Activated CD4-positive, alpha-beta T cell treated with anti-CD3 and anti-CD28 coated beads, Interleukin-10, Interleukin-2, amounts not matched to agents 100 ng/mL and 50 ng/mL, durations not matched to agents 16 hours and 8 hours (primary cell): Measurements from ENCODE around the gene OGDHL.
"Not testable (repeated sequence)": the region's sequence is repeated elsewhere in the genome, so short reads cannot be mapped to it uniquely, and the experiment has no call there.

ENCODE experiments used
- DNase-seq: peaks from one replicate; pipeline ENCODE4 v3.0.0-alpha.2; 2020

OGDHL gene

DNA sequence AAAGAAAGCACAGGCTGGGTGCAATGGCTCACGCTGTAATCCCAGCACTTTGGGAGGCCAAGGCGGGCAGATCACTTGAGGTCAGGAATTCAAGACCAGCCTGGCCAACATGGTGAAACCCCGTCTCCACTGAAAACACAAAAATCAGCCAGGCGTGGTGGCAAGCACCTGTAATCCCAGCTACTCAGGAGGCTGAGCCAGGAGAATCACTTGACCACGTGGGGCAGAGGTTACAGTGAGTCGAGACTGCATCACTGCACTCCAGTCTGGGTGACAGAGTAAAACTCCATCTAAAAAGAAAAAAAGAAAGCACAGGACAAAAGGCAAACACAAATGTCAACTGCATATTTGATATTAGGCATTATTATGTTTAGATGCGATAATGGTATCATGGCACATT lies 7.2 kb downstream of the OGDHL start:
- not testable (repeated sequence) for DNase-seq

DNA sequence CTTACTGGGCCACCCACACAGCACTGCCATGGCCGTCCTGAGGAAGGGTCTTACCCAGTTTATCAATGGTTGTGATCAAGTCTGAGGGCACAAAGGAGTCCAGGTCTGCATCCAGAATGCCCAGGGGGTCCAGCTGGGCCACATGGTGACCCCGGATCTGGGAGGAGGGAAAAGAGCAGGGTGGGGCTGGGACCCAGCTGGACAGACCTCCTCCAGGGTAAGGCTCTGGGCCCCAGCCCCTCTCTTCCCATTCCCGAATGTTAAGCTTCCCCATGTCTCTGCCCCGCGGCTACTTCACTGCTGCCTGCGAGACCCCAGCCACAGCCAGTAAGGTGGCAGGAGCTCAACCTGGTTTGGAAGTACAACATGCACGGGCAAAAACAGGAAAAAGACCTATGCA lies 9.5 kb downstream of the OGDHL start:
- no peak for DNase-seq

DNA sequence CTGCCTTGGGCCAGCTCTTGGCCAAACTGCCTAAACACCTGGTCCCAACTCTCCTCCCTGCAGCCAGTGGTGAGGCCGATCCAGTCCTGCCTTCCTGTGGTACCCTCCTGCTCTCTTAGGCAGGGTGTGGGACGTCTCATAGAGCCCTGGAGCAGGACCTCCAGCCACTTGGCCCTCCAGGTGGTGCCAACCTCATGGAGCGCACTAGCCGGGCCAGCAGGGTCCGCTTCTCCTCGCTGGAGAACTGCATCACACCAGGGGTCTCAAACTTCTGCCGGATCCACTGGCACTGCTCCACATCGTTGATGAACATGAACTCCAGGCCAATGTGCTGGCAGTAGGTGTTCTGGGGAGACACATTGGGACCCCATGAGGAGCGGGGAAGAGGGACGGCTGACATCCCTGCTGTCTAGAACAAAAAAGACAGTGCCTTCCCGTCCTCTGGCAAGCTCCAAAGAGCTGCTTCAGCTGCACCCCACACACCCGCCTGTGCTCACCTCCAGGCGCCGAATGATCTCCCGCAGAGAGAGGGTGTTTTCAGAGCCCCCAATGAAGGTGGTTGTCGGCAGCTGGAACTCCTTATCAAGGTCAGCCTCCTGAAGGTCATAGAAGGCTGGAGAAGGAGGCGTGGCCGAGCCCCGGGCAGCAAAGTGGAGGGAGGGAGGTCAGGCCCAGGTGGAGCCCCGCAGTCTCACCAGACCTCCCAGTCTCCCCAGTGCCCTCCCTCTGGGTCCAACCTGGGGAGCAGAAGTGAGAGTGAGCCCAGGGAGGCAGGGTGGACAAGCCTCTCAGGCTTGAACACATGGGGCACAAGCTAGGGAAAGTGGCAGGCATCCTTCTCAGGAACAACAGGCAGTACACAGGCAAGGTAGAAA lies 10.2 kb downstream of the OGDHL start:
- DNase-seq, result no peak

DNA sequence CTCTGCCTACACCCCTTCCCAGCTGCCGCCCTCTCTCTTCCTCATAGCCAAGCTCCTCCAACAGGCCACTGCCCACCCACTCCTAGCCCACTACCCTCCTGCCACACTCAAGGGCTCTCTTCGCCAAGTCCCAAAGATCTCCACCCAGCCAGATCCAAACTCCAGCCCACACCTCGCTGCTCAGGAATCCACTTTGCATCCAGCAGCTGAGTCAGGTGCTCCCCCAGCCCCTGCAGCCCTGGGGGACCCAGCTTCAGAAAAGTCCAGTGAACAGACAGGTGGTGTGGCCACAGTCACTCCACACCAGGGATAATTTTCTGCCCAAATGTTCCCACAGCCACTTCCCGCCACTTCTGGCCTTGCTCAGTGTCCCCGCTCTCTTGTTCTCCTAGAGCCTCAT lies 10.9 kb downstream of the OGDHL start:
- no peak for DNase-seq

DNA sequence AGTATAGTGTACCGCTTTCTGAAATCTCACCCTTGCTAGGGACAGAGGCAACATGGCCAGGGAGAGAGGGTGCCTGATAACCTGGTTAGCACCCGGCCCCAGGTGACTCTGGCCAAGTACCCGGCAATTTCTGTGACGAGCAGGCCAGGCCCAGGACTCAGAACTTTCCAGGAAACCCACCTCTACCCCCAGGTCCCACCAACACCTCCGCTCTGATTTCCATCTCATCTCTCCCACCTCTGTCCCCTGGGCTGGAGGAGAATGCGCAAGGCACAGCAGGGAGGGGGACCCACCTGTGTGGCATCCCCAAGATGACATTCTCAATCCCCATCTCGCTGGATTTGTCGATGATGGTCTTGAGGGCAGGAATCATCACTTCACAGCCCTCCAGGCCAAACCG lies 11.6 kb downstream of the OGDHL start:
- no peak for DNase-seq

DNA sequence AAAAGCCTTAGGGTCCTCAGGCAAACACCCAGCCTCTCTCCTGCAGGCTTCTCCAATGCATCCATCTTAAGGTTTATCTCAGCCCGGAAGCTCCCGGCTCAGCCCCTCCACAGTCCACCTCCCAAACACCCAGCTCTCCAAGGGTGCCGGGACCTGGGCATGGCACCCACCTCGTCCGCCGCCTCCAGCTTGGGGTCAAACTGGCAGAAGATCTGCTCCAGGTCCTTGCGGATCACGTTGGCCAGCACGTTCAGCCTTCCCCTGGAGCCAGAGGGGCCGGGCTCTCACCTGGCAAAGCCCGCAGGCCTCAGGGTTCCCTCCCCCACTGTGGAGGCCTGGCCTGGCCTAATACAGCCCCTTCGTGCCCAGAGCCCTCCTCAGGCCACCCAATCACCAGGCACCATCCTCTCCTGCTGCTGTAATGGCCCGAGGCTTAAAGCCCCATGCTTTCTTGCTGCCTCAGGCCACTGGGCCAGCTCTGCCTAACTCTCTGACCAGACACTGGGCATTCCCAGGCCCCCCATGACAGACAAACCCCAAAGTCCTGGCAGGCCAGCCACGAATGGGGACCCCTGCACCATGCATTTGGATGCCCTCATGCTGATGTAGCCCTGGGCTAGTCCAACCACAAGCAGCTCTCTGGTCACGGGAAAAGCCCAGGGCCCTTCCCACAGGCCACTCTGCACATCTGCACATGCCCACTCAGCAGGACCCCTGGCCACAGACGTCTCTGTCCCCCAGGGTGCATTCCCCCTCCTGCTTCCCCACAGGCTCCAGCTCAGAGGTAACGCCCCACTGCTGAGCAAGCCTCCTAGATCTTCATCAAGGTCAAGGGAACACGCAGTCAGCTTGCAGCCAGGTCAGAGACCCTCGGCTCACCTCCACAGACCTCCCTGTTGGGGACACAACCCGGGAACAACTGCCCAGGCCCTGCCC lies 12.3 kb downstream of the OGDHL start:
- no peak for DNase-seq

DNA sequence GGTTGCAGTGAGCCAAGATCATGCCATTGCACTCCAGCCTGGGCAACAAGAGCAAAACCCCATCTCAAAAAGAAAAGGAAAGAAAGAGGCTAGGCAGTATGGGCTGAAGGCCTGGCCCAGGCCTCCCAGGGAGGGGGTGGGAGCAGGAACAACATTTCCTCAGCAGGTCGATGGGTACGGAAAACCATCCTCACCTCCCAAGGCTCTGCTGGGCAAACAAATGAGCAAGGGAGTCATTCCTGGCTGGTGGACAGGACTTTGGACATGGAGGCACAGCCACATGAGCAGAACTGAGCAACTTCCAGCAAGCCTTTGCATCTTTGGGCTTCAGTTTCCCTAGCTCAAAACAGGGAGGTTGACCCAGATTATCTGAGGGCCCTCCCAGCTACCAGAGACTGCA lies 13.0 kb downstream of the OGDHL start:
- DNase-seq, result no peak

DNA sequence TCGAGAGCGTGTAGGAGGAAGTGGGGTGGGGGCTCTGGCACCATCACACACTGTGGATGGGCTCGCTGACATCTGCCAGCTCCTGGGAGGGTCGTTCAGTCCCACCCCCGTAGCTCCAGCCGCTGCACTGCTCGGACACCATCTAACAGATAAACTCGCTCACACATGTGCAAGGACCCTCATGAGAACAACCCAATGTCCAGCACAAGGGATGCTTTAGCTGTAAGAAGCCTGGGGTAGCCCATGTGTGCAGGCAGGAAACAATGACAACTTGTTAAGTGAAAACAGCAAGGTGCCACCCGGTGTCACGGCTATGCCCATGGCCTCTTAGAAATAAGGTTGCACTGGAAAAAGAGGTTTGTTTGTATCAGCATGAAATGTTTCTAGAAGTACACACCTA lies 14.1 kb downstream of the OGDHL start:
- DNase-seq, result no peak

DNA sequence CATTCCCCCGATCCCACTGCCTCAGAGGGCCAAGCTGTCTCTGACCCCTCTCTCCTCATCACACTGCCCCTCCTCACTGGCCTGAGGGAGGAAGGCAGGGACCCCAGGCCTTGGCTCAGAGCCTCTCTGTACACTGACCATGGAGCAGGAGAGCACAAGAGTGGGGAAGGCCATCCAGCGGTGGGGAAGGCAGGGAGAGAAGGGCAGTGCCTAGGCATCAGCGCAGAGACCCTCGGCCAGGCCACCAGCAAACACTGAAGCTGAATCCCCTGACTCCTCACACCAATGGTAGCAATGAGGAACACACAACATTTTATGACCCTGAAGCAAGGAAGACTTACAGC lies 14.8 kb downstream of the OGDHL start:
- DNase-seq, result no peak

DNA sequence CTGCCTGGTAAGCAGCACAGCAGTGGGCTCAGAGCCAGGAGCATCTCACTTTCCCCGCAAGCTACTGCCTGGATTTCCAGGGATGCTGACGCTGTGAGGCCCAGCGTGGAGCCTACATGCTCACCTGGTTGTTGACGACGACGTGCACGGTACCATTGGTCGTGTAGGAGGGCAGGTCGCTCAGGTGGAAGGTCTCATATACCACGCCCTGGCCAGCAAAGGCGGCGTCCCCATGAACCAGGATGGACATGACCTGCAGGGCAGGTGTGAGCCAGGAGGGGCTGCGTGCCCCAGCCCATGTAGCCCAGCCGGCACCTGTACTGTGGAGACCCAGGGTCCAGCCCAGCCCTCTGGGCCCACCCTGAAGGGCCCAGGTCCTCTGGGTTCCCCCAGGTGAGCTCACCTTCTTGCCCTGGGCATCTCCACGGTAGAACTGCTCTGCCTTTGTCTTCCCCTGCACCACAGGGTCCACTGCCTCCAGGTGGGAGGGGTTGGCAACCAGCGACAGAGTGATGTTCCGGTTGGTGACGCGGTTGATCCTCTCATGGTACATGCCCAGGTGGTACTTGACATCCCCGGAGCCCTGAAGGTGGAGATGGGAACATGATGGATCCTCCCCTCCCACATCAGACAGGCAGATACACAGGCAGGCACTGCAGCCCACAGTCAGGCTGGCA lies 15.4 kb downstream of the OGDHL start:
- no peak for DNase-seq

DNA sequence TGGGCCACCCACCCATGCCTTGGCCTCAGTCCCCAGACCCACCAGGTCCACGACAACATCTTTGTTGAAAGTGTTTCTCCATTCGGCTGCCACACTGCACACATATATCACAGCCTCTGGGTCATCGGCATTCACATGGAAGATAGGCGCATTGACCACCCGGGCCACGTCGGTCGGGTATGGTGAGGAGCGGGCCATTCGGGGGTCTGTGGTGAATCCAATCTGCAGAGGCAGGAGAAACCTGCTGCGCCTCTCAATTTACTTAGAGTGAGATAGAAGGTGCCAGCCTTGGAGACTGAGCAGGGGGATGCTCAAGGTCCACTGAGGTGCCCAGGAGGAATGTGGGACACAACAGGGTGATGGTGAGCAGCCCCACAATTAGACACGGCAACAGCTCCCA lies 16.4 kb downstream of the OGDHL start:
- DNase-seq, result no peak

DNA sequence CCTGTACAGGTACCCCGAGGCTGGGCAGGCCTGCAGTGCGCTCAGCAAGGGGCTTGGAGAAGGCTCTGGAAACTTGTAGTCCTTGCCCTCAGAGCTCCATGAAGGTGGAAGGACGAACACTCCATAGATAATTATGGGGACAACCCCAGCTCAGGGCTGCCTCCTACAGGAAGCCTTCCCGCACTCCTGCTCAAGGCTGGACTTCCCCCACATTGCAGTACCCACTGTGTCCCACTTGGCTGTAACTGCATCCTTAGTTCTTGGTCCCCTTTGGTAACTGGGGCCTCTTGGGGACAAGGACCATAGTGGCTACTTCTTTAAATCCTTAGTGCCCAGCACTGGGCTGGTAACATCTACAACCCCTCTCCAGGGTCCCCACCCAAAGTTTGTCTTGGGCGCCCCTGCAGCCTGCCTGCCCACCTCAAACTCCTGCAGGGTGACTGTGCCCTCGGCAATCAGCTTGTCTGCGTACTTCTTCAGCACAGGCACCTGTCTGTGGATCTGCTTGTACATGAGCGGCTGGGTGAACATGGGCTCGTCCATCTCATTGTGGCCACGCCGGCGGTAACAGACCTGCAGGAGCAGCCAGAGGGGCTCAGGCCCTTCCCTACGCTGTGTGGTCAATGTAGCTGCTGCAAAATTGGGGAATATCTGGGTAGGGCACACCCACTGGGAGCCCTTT lies 17.1 kb downstream of the OGDHL start:
- DNase-seq, result no peak

DNA sequence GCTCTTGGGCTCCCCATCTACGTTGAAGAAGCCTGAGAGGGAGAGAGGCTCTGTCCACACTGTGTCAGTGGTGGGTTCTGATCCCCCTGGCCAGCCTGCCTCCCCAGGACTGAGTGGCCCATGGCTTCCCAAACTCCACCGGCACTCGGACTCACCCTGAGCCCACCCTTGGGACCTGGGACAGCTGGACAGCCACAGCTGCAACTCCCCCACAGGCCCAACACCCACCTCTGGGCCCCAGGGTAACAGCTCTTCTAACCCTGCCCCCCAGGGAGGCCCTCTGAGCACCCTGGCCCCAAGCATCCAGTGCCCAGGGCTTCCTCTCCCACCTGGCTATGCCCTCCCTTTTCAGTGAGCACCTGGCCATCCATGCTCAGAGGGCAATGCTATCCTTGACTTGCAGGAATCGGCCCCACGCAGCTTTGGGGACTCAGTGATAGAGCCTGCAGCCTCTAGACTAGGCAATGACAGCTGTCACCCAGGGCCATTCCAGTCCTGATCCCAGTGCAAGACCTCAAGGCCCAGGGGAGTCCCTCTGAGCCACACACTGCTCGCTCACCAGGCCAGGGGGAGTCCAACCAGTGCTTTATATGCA lies 17.9 kb downstream of the OGDHL start:
- no peak for DNase-seq

DNA sequence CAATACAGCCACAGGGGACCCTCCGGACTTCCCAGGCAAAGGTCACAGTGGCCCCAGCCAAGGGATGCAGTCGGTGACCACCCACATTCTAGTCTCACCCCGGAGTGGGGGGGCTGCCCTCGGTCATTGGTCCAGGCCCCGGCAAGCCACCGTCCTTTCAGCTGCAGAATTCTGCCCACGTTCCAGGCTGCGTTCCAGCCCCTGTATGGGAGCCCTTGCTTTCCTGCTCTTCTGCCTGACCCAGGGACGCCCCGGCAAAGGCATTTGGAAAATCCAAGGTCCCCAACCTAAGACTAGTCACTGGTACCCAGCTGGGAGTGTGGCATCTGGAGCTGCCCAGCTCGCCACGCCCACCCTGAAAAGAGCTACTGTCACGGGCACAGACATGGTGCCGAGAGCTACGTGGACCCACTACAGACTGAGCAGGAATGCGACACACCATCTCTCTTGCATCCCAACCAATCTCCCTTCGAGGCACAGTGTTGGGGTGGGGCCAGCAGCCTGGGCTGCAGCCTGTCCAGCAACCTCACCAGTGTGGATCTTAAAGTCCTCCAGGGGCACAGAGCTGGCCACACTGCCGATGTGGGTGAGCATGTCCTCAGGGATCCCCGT lies 18.6 kb downstream of the OGDHL start:
- DNase-seq, result no peak

DNA sequence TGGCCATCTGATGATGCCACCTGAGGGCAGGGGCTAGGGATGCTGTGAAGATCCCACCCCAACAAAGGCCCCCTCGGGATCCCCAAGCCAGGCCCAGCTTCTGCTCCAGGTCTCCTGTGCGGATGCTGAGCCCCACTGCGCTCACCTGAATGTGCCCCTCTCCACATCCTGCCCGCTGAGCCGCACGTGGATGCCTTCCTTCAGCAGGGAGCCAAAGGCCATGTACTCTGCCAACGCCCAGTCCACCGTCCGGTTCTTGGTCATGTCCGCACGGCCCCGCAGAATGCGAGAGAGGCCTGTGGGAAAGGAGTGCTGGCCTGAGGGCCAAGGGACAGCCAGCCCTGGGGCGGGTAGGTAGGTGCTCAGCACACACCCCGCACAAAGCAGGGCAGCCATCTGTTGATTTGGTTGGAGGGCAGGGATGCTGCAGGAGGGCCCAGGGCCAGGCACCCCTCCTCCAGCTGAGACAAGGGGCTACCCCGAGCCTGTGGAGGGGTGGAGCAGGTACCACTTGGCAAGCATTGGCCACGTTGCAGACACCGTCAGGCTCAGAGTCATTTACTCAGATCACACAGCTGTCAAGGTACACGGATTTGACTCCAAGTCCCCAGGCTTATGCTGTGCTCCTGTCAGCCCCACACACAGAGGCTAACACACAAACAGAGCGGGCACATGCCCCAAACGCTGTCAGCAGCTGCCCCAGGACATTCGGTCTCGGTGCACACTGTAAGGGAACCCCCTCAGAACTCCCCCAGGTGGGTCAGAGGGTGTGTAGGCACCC lies 19.2 kb downstream of the OGDHL start:
- DNase-seq, result no peak

DNA sequence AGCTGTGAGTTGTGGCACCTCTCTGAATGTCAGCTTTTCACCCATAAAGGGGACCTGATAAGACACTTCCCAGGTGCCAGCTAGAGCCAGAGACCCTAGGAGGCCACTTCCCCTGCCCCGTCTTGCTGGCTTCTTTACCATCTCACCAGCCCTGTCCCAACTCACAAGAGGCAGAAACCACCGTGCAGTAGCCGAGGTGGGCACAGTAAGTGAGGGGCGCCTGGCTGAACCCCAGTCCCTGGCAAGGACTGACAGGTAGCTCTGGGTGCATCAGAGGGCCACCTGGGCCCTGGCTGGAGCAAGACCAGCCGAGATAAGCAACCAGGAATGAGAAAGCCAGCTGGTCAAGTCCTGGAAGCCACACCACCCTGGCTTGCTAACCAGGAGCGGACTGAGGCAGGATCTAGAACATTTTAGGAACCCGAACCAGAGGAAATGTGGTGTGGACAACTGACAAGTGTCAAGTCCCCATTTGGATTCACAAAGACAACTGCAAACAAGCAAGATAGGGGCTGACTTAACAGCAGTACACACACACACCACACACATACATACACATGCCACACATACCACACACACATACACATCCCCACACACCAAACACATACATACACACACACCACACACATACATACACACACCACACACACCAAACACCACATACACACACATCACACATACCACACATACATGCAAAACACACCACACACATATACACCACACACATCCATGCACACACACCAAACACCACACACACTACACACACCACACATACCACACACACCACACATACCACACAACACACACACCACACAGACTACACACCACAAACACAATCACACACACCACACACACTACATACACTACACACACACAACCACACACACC lies 20.8 kb downstream of the OGDHL start:
- no peak for DNase-seq

DNA sequence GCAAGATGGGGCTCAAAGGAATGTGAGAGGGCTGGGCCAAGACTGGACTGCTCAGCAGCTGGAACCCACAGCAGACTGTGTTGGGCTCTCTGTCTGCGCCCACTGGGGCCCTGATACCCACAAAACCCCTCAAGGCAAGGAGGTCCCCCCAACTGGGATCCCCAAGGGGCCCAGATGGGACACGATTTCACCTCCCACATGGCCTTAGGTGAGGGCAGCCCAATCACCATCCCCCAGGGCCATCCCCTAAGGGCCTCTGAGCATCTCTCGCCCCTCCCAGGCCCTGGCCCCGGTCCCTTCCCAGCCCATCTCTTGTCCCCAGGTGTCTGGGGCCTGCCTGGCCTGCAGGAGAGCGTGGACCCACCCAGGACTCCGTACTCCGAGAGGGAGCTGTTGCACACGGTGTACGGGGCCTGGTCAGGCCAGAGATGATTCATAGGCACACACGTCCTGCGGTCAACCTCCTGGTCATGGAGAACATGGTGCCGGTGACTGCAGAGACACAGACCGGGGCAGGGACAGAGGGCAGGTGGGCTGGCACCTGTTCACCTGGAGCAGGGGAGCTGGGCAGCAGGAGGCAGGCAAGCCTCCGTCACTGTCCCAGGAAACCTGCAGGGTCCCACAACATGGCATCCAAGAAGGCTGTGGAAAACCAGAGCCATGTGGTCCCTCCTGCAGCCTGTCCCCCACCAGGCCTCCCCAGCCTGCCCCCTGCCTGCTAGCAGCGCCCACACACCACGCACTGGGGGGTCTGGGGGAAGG lies 21.6 kb downstream of the OGDHL start:
- no peak for DNase-seq

DNA sequence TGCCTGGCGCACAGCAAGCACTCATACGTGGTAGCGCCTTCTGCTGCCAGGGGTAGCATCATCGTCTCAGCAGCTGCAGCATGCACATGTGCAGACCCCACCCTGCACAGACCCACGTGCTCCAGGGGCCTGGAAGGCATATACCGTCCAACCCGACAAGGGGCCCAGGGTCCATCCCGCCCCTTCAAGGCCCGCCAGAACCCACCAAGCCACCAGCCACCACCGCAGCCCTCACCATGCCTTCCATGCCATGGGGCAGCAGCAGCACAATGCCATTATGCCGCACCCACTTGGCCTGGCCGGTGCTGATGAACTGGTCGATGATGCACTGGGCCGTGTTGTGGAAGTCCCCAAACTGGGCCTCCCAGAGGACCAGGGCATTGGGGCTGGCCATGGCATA lies 22.7 kb downstream of the OGDHL start:
- DNase-seq, result no peak

DNA sequence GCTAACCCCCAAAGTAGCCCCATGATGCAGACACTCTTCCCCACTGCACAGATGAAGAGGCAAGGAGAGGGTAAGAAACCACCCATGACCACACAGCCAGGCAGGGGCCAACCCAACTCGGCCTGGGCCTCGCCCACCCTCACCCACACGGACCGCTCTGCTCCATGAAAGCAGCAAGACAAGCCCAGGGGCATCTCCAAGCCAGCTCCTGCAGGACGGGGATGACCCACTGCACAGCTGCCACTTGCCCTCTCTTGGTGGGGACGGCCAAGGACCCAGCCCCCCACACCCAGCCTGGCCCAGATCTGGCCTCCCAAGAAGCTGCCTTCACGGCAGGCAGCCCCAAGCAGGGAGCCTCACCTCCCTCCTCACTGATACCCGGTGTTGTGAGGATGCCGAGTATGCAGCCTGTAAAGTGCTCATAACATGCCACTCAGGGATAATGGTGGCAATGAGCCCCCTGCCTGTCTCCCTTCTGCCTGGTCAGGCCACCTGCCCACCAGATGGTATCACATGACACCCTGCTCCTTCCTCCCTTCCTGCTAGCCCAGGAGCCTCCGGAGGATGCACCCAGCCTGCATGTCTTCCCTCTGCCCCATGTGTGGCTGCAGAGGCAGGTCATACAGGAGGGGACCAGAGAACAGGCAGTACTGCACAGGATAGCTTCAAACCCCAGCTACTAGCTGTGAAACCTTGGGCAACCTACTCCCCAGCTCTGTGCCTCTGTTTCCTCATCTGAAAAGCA lies 23.3 kb downstream of the OGDHL start:
- DNase-seq, result no peak
